ENCODE results near the gene PCNX1. TPM values are rescaled to one million over a fixed set of nuclear protein-coding genes. Genes with fewer than 3 reads are reported as not detected.

PCNX1 gene
- total and polyA plus RNA-seq, 12 donors: 11.3 to 196 (median 106) TPM

DNA sequence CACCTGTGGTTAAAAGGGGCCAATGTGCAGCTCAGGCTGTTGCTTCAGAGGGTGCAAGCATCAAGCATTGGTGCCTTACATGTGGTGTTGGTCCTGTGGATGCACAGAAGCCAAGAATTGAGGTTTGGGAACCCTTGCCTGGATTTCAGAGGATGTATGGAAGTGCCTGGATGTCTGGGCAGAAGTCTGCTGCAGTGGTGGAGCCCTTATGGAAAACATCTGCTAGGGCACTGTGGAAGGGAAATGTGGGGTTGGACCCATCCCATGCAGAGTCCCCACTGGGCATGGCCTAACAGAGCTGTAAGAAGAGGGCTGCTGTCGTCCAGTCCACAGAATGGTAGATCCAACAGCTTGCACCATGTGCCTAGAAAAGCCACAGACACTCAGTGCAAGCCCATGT is 36.6 kb downstream of the PCNX1 start:
- 94 to 100% (median 97%) methylated on average over 1 of the region's 1 CpG for WGBS, 4 donors
- TF ChIP-seq, protein P1, sequence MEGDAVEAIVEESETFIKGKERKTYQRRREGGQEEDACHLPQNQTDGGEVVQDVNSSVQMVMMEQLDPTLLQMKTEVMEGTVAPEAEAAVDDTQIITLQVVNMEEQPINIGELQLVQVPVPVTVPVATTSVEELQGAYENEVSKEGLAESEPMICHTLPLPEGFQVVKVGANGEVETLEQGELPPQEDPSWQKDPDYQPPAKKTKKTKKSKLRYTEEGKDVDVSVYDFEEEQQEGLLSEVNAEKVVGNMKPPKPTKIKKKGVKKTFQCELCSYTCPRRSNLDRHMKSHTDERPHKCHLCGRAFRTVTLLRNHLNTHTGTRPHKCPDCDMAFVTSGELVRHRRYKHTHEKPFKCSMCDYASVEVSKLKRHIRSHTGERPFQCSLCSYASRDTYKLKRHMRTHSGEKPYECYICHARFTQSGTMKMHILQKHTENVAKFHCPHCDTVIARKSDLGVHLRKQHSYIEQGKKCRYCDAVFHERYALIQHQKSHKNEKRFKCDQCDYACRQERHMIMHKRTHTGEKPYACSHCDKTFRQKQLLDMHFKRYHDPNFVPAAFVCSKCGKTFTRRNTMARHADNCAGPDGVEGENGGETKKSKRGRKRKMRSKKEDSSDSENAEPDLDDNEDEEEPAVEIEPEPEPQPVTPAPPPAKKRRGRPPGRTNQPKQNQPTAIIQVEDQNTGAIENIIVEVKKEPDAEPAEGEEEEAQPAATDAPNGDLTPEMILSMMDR (IDR thresholded peaks at IDR 0.05): no peak
- no peak for TF ChIP-seq POLR2A (IDR thresholded peaks at IDR 0.05)
- Histone ChIP-seq H3K4me1 (replicated peaks in 1 of 2) (no peaks in the 10 kb centered on the region), H3K4me3 (no peak overlapping the region), H3K9me3 (replicated peaks in 1 of 3) (peaks cover 0 to 12% (median 0%) of the 10 kb centered on the region in 3 donors), H3K27me3 (no peaks in the 10 kb centered on the region), H3K36me3 (replicated peaks in 1 of 2) (peaks cover 0 to 12% of the 10 kb centered on the region in 2 donors), H3K27ac (no peak overlapping the region)
- intact Hi-C loops (cut with DNase I): no loop called here
- no peak for DNase-seq

DNA sequence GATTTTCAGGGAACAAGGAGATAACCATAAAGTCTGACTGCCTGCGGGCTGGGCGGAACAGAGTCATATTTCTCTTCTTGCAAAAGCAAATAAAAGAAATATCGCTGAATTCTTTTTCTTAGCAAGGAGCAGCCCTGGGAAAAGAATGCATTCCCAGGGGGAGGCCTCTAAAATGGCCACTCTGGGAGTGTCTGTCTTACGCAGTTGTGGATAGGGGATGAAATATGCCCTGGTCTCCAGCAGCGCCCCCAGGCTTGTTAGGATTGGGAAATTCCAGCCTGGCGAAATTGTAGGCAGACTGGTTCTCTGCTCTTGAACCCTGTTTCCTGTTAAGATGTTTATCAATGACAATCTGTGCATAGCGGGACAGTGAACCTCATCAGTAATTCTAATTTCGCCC is 40.5 kb downstream of the PCNX1 start:
- WGBS, 4 donors: 94 to 98% (median 97%) methylated on average over 8 of the region's 8 CpGs
- TF ChIP-seq, protein P1 (IDR thresholded peaks at IDR 0.05): no peak
- no peak for TF ChIP-seq POLR2A (IDR thresholded peaks at IDR 0.05)
- Histone ChIP-seq H3K4me1 (replicated peaks in 1 of 2) (peaks cover 0 to under 1% of the 10 kb centered on the region in 2 donors), H3K27me3 (no peaks in the 10 kb centered on the region), H3K36me3 (replicated peaks in 1 of 2) (peaks cover 0 to 12% of the 10 kb centered on the region in 2 donors), H3K9me3 (replicated peaks in 1 of 3) (peaks cover 0 to 12% (median 0%) of the 10 kb centered on the region in 3 donors), H3K27ac (no peak overlapping the region), H3K4me3 (no peak overlapping the region)
- intact Hi-C loops (cut with DNase I): no loop called here
- DNase-seq: no peak

DNA sequence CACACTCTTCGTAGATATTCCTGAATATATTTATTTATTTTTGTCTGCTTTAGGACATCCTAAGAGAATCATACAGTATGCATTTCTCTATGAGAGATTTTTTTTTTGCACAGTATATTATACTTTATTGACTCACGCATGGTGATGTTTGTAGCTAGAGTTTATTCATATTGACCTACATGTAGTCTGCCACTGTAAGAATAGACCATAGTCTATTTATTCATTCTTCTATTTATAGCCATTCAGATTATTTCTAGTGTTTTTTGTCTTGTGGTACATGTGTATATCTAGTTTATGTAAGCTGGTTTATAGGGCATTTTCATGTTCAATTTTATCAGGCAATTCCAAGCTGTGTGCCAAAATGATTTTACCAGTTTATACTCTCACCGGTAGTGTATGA is 45.2 kb downstream of the PCNX1 start:
- no peaks in the 10 kb centered on the region for H3K9me3 ChIP-seq (replicated peaks in 1 of 3)
- TF ChIP-seq, protein P1 (IDR thresholded peaks at IDR 0.05): no peak
- TF ChIP-seq POLR2A (IDR thresholded peaks at IDR 0.05): no peak
- 93 to 99% (median 95%) methylated on average over 3 of the region's 3 CpGs for WGBS, 4 donors
- peaks cover 0 to 12% of the 10 kb centered on the region in 2 donors for H3K36me3 ChIP-seq (replicated peaks in 1 of 2)
- no peak for DNase-seq
- no peaks in the 10 kb centered on the region for H3K27me3 ChIP-seq
- H3K4me3 ChIP-seq: no peak overlapping the region
- intact Hi-C loops (cut with DNase I): no loop called here
- H3K4me1 ChIP-seq (replicated peaks in 1 of 2): peaks cover 11 to 34% of the 10 kb centered on the region in 2 donors
- no peak overlapping the region for H3K27ac ChIP-seq

DNA sequence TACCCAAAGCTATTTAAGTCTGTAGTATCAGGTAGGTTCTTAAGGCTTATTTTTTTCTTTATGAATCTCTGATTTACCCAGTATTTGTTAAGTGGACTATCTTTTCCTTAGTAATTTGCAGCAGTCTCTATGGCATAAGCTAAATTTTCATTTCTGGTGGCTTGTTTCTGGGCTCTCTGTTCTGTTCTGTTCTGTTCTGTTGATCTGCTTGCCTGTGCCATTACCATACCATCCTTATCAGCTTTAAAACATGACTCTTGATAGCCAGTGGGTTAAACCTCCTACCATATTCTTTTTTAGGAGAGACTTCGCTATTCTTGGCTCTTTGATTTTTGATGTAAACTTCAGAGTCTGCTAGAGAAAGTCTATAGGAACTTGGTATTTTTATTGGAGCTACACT is 46.8 kb downstream of the PCNX1 start:
- no peak for TF ChIP-seq POLR2A (IDR thresholded peaks at IDR 0.05)
- TF ChIP-seq, protein P1 (IDR thresholded peaks at IDR 0.05): no peak
- intact Hi-C loops (cut with DNase I): no loop called here
- H3K27ac ChIP-seq: no peak overlapping the region

More for the DNA sequence above, 46.8 kb downstream of the PCNX1 start:
- no peaks in the 10 kb centered on the region for H3K36me3 ChIP-seq (replicated peaks in 1 of 2)
- no peak overlapping the region for H3K4me3 ChIP-seq
- H3K27me3 ChIP-seq: no peaks in the 10 kb centered on the region
- no peak for DNase-seq
- peaks cover 11 to 34% of the 10 kb centered on the region in 2 donors for H3K4me1 ChIP-seq (replicated peaks in 1 of 2)
- no peaks in the 10 kb centered on the region for H3K9me3 ChIP-seq (replicated peaks in 1 of 3)
- 90 to 100% (median 93%) methylated on average over 1 of the region's 1 CpG for WGBS, 4 donors

All from adrenal gland (tissue), 12 donors.